ENCODE measurements around the gene ZMAT3.
"Not testable (repeated sequence)": the region's sequence is repeated elsewhere in the genome, so short reads cannot be mapped to it uniquely, and the experiment has no call there.

The ZMAT3 gene

DNA sequence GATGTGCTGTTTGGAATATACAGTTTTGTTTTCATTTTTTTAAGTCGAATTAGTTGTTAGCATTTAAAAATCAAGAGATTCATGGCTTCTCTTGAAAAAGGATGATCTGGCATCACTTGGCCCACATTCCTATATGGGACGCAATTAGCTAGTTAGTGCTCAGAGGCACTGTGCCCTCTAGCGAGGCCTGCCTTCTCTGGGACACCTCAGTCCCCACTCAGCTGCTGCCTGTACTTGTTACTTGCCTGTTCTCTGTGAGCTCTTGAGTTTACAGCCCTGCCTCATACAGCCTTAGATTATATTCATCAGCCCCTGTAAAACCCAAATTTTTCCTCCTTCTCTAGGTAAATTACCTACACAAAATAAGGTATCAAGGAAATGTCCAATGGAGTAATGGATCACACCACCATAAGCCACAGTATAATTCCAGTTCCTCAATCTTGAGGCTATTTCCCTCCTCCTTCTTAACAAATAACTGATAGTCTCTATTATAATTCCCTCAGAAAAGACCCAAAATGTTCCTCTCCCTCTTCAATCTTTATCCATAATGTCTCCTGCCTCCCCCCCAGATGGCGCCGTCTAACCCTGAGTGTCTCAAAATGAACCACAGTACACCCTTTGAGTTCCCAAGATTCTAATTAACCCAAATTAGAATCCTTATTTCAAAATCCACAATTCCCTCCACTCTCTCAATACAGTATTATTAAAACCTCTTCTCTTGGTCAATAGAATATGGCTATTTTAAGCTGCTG, 2.7 kb downstream of the ZMAT3 start:
- no peak for DNase-seq (ENCODE audit: low read depth in 2 of 2)

DNA sequence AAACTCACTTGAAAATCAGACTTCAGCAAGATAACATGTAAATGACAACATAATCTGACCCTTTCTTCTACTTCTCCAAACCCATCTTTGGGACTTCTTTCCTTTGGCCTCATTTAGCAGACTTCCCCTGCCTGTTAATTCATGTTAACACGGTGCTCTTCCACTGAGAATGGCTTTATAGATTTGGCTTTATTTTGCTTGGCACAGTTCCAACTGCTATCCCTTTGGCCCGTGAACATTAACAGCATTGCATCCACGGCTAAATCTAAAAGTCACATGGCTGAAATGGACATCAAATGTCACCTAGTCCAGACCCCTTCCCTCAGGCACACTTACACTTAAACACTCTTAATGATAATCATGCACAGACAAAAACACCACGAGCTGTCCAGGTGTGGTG, 3.8 kb downstream of the ZMAT3 start:
- DNase-seq (ENCODE audit: low read depth in 2 of 2), result no peak

DNA sequence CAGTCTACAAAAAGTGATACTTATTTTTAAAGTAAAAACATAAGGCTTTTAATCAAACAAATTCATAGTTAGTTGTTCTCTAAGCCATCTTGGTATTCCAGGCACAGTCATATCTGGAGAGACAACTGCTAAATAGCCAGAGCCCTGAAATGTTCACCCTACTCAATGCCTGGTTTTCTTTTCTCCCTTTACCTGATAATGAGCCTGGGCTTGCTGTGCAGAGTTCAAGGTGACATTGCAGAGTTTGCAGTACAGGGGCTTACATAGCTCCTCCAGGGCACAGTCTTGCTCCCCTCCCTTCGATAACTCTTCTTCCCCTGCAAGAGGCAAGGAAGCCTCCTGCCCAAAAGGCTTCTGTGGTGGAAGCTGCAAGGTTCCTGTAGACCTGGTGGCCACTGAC, 4.3 kb downstream of the ZMAT3 start:
- no peak for DNase-seq (ENCODE audit: low read depth in 2 of 2)

DNA sequence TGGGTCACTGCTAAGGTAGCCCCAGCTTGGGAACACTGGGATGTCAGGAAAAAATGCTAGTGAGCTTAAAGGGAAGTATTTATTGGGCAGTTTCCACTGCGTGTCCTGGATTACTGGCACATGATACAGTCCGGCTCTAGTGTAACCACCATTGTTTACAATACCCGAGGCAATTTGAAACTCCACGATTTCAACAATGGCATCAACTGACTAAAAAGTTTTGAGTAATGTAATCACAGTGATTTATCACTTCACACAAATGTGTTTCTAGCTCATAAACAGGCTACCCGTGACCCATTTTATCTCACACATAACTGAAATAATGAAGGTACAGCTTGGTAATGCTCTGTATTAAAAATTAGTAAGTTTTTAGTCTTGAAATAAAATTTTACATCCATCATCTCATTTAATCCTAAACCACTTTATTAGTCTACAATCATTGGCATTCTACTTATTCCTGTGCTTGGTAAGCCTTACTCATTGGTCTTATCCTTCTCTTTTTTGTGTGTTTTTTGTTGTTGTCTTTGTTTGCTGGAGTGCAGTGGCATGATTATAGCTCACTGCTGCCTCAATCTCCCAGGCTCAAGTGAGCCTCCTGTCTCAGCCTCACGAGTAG, 7.6 kb downstream of the ZMAT3 start:
- DNase-seq (ENCODE audit: low read depth in 2 of 2), result no peak

DNA sequence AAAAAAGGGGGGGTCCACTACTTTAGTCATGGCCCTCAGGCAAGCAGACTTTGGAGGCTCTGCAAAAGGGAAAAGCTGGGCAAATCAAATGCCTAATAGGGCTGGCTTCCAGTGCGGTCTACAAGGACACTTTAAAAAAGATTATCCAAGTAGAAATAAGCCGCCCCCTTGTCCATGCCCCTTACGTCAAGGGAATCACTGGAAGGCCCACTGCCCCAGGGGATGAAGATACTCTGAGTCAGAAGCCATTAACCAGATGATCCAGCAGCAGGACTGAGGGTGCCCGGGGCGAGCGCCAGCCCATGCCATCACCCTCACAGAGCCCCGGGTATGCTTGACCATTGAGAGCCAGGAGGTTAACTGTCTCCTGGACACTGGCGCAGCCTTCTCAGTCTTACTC, 15.3 kb downstream of the ZMAT3 start:
- no peak for DNase-seq (ENCODE audit: low read depth in 2 of 2)

DNA sequence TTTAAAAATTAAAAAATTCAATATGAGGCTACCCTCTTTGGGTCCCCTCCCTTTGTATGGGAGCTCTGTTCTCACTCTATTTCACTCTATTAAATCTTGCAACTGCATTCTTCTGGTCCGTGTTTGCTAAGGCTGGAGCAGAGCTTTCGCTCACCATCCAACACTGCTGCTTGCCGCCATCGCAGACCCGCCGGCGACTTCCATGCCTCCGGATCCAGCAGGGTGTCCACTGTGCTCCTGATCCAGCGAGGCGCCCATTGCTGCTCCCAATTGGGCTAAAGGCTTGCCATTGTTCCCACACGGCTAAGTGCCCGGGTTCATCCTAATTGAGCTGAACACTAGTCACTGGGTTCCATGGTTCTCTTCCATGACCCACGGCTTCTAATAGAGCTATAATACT, 17.0 kb downstream of the ZMAT3 start:
- DNase-seq (ENCODE audit: low read depth in 2 of 2), result not testable (repeated sequence)

DNA sequence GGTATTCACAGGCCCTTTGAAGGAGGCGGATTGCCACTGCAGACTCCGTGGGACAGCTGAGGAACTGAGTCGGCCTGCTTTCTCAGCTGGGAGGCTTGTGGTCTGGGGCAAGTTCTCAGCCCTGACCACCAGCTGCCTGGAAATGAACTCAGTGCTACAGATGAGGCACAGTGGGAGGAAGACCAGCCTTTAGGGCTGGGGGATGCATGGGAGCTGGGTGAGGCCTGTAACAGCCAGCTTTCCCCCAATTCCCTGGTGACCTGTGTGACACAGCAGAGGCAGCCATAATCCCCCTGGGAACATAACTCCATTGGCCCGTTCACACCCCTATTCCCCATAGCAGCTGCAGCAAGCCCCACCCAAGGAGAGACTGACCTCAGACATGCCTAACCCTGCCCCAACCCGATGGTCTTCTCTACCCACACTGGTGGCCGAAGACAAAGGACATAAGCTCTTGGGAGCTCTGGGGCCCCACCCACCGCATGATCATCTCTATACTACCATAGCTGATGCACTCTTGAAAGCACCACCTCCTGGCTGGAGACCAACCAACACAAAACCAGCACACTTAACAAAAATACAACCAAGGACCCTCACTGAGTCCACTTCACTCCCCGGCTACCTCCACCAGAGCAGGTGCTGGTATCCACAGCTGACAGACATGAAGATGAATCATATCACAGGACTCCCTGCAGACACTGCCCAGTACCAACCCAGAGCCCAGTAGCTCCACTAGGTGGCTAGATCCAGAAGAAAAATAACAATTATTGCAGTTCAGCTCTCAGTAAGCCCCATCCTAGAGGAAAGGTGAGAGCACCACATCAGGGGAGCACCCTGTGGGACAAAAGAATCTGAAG, 24.9 kb downstream of the ZMAT3 start:
- DNase-seq (ENCODE audit: low read depth in 2 of 2), result no peak

DNA sequence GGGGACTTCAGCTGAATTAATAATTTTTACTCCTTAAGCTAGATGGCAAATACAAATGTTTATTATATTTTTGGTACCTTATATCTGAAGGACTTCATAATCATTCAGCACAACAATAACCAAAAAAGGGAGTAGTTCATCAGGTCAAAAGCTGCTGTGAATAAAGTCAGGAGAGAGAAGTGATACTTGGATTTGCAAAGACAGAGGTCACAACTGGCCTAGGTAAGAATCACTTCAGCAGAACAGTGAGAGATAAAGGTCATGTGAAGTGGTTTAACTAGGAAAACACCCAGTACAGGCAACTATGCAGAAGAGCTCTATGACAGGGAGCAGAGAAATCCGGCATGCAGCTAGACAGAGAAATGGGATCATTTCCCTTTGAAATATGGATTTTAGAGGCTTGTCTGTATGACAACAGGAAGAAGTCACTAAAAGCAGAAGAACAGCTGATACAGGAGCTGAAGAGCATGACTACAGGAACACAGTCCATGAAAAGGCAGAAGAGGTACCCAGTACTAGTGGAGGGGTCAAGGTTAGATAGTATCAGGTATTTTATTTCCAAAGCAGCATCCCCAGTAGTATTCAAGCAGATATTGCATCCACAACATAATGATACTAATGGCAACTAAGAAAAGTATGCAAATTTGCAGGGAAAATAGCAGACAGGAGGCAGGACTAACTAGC, 25.7 kb downstream of the ZMAT3 start:
- no peak for DNase-seq (ENCODE audit: low read depth in 2 of 2)

DNA sequence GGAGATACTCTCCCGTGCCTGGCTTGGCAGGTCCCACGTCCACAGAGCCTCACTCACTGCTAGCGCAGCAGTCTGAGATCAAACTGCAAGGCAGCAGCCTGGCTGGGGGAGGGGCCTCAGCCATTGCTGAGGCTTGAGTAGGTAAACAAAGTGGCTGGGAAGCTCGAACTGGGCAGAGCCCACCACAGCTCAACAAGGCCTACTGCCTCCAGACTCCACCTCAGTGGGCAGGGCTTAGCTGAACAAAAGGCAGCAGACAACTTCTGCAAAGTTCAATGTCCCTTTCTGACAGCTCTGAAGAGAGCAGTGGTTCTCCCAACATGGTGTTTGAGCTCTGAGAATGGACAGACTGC, 32.7 kb downstream of the ZMAT3 start:
- not testable (repeated sequence) for DNase-seq (ENCODE audit: low read depth in 2 of 2)

DNA sequence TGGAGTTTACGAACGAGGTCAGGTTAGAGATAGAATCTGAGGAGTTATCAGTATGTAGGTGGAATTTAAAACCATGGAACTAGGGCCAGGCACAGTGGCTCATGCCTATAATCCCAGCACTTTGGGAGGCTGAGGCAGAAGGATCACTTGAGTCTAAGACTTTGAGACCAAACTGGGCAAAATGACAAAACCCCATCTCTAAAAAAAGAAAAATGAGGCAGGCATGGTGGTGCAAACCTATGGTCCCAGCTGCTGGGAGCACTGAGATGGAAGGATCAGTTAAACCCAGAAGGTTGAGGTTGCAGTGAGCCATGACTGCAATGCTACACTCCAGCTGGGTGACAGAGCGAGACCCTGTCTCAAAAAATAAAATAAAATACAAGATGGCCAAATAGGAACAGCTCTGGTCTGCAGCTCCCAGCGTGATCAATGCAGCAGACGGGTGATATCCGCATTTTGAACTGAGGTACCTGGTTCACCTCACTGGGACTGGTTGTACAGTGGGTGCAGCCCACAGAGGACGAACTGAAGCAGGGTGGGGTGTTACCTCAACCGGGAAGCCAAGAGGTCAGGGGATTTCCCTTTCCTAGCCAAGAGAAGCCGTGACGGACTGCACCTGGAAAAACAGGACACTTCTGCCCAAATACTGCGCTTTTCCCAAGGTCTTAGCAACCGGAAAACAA, 33.3 kb downstream of the ZMAT3 start:
- DNase-seq (ENCODE audit: low read depth in 2 of 2), result no peak

DNA sequence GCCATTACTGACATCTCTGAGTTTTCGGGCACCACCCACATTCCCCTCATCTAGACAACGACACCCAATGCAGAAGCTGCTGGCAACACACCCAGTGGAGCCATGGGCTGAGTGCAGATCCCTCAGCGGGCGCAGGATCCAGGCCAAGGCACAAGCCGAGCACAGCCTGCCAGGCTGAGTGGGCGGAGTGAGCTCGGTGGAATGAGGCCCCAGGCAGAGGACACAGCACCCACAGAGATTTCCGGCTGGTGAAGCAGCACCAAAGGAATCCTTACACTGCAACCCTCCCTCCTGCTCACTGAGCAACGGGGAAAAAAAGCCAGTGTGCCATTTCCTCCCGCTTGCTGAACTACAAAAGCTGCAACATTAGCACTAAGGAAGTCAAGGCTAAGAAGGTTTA, 34.3 kb downstream of the ZMAT3 start:
- peak; percentile 38 to 49 for DNase-seq (ENCODE audit: low read depth in 2 of 2)

DNA sequence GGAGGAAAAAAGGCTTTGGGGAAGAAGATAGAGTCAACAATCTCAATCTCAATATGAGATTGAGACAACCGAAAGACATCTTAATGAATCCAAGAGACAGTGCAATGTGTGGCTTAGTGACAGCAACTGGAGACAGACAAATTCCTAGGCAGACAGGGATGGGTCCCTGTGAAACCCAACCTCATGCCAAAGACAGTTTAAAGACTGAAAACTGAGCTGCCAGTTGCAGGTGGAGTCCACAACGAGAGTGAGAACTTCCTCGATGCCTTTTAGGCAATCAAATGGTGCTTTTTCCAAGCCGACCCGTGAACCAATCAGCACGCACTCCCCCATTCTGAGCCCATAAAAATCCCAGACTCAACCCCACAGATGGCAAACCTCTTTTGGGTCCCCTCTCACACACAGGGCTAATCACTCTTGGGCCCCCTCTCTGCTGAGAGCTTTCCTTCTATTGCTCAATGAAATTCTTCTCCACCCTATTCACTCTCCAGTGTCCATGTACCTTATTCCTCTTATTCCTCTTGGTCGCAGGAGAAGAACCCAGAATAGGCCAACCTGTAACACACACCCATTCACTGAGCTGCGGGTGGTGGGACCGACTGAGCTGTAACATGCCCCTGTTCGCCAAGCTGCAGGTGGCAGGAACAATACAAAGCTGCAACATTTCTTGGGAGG, 34.8 kb downstream of the ZMAT3 start:
- DNase-seq (ENCODE audit: low read depth in 2 of 2), result no peak

DNA sequence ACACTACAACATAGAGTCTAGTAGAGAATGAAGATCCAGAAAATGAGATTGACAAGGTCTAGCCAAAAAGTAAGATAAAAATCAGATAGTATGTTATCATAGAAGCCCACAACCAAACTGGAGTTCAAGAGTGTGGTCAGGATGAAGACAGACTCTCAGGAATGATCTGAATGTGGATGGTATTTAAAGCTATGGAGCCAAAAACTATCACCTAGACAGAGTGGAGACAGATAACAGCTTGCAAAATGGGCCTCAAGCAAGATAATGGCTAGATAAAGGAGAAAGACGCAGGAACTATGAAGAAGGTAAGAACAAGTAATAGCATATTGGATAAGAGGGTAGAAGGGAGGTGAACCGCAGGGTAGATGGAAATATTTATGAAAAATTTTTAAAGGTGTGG, 35.4 kb downstream of the ZMAT3 start:
- DNase-seq (ENCODE audit: low read depth in 2 of 2), result no peak

DNA sequence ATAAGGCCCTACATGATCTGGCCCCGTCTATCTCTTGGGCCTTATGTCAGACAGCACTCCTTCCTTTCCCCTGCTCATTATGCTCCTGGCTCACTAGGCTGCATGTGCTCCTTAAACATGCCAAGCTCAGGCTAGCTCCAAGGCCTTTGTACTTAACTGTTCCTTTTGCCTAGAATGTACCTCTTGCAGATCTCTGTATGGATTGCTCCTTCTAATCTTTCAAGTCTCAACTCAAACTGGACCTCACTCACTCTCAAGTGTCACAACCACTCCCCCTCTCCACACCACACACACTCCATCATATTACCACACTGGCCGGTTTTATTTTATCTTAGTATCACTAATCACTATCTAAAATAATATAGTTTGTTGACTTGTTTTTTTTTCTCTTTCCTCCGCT, 36.4 kb downstream of the ZMAT3 start:
- DNase-seq (ENCODE audit: low read depth in 2 of 2), result no peak

DNA sequence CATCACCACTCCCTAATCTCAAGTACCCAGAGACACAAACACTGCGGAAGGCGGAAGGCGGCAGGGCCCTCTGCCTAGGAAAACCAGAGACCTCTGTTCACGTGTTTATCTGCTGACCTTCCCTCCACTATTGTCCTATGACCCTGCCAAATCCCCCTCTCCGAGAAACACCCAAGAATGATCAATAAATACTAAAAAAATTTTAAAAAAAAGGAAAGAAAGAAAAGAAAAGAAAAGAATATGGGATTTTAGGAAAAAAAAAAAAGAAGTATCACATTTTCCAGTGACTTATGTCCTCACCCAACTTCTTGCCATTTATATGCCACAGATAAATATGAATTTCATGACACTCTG, 38.3 kb downstream of the ZMAT3 start:
- not testable (repeated sequence) for DNase-seq (ENCODE audit: low read depth in 2 of 2)

DNA sequence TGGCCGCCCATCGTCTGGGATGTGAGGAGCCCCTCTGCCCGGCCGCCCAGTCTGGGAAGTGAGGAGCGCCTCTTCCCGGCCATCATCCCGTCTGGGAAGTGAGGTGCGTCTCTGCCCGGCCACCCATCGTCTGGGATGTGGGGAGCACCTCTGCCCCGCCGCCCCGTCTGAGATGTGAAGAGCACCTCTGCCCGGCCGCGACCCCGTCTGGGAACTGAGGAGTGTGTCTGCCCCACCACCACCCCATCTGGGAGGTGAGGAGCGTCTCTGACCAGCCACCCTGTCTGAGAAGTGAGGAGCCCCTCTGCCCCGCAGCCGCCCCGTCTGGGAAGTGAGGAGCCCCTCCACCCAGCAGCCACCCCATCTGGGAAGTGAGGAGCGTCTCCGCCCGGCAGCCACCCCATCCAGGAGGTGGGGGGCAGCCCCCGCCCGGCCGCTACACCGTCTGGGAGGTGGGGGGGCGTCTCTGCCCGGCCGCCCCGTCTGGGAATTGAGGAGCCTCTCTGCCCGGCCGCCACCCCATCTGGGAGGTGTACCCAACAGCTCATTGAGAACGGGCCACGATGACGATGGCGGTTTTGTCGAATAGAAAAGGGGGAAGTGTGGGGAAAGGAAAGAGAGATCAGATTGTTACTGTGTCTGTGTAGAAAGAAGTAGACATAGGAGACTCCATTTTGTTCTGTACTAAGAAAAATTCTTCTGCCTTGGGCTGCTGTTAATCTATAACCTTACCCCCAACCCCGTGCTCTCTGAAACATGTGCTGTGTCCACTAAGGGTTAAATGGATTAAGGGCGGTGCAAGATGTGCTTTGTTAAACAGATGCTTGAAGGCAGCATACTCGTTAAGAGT, 38.9 kb downstream of the ZMAT3 start:
- DNase-seq (ENCODE audit: low read depth in 2 of 2), result not testable (repeated sequence)

DNA sequence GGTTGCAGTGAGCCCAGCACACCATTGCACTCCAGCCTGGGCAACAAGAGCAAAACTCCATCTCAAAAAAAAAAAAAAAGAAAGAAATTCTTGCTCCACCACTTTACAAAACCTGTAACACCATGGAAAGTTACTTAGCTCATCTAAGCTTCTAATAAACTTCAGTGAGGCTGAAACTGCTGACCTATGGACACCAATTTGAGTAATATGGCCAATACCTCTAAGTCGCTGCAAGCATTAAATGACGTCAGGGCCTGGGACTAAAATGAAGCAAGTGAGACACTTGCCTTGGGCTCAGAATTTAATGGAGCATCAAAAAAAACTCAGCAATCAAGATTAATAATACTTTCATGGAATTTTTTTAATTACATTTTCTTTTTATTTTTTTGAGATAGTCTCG, 42.5 kb downstream of the ZMAT3 start:
- DNase-seq (ENCODE audit: low read depth in 2 of 2), result no peak

DNA sequence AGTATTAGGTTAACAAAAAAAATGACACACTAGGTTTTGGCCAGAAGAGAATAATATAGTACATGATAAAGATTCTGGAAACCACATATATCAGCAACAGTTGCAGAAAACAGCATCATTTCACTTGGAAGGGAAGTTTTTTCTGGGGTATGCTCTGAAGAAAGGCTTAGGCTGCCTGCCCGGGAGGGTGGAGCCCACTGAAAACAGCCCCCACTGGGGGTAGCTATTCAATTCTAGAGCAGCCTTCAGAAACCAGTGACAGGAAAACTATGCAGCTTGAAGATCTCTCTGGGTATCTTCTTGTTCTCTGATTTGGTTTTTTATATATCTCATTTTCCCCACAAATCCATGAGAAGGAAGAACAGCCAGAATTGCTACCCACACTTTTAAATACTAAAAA, 43.2 kb downstream of the ZMAT3 start:
- no peak for DNase-seq (ENCODE audit: low read depth in 2 of 2)

DNA sequence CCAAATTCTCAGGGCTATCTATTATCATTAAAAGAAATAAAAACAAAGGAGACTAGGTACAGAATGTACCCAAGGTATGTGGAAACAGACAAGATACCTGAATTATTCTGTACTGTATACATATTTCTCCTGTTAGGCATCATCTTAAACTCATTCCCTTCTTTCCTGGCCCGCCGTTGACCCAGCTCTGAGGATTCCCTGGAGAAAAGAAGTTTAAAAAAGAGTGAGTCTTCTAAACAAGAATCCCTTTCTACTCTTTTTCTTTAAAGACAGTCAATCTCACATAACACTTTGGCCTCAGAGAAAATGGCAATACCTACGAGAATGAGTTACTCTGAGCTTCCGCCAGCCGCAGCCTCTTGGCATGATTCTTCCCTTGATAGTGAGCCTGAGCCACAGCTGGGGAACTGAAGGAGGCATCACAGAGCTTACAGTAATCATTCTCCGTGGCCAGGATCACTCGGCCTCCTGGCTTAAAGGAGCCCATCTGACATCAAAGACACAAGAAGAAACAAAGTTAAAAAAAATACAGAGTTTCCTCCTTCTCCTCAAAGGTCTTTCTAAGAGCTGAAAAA, 44.2 kb downstream of the ZMAT3 start:
- DNase-seq (ENCODE audit: low read depth in 2 of 2), result no peak

DNA sequence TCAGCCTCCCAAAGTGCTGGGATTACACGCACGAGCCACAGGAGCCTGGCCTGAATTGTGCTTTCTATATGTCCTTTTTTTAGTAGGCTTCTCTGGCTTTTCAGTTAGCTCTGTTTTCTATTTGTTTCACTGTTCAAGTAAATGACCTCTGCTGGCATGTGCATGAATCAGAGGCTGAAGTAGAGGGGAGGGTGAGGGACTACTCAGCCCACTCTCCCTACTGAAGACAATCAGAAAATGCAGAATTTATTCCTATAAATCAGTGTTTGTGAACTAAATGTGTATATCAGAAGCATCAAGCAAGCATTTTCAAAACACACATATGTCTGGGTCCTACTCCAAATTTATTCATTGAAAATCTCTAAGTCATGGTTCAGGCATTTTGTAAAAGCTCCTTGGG, 45.0 kb downstream of the ZMAT3 start:
- DNase-seq (ENCODE audit: low read depth in 2 of 2), result no peak

All from activated CD4-positive, alpha-beta T cell treated with anti-CD3 and anti-CD28 coated beads for 24 hours (primary cell).